A204.1 (cell line): ENCODE measurements around the gene FGF18.
"Not testable (repeated sequence)": the region's sequence is repeated elsewhere in the genome, so short reads cannot be mapped to it uniquely, and the experiment has no call there.

Experiments used
- FAIRE-seq: peaks from 2 replicates; lab custom pipeline; 2012; peaks lifted over from hg19 to GRCh38; lab: Jason Lieb, UNC

Gene FGF18

DNA sequence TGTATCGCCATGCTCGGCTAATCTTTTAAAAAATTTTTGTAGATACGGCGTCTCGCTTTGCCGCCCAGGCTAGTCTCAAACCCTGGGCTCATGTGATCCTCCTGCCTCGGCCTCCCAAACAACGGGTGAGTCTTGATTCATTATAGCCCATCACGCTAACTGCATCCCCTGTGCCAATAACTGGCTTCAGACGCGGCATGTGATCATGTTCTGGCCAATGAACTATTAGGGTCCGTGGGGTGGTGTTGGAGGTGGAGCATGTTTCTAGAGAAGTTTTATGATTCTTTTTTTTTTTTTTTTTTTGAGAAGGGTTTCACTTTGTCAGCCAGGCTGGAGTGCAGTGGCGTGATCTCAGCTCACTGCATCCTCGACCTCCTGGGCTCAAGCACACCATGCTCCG is 51.0 kb downstream of the FGF18 start:
- FAIRE-seq, result no peak

DNA sequence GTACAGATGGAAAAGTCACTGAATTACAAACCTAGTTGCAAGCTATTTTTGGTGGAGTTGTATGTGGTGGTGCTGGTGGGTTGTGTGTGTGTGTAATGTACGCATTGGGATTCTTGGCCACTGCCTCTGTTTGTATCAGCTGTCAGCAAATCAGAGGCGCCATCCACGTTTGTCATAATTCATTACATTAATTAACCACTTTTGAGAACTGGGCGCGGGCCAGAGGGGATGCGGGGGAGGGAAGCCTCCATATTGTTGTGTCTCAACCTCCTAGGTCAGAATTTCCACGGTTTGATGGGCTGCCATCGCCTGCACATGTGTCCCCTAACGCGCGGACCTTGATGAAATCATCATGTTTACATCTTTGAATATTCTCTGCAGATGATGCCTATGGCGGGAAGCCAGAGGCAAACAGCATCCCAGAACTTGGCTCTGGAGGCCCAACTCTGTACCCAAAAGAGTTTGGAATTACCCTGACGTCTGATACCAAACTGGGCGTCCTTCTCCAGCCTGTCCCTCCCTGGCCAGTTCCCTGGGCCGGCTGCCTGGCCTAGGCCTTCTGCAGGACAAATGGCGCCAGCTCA is 54.9 kb downstream of the FGF18 start:
- no peak for FAIRE-seq

DNA sequence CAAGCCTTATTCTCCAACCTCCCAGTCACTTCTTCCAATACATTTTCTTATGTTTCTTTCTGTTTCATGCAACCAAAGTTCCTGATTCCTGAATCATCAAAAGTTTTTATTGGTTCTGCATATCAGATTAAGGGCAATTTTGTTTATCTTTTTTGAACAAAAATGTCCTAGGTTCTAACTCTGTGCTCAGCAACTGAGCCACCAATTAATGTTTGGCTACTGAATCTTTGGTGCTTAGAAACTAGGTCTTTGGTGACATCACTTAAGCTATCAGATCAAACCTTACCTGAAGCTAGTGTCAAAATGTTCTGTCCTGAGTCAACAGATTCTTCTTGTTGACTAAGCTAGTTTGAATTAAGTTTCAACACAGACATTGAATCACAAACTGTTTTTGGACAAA is 56.1 kb downstream of the FGF18 start:
- no peak for FAIRE-seq

DNA sequence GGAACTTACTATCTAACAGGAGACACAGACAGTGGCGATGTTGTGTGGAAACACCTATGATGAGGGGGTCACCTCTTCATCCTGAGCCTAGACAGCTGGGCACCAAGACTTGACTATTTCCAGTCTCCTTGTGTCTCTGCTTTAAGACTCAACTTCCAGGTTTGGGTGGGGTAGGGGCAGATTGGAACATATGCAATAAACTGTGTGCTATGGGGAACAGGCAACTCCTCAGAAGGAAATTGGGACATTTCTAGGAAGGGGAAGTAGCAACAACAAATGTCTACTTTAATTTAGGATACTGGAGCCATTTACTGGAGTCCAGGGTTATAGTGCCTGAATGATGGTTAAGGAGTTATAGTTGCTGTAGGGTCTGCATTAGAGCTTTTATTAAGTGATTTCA is 57.3 kb downstream of the FGF18 start:
- FAIRE-seq, result no peak

DNA sequence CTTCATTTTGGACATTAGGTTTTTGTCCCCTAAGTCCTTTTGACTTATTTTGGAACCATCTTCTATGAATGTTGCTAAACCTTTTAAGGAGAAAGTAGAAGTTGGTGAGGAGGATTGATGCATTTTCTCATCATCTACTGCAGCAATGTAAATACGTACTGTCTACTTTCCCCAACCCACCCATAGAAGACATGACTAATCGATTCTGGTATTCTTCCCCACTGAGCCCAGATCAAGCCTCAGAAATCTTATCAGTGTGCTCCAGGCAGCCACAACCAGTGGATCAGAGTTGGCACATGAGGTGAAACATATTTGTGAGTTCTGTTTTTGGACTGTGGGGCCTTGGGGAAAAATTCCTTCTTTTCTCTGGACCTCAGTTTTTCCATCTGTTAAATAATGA is 57.7 kb downstream of the FGF18 start:
- no peak for FAIRE-seq

DNA sequence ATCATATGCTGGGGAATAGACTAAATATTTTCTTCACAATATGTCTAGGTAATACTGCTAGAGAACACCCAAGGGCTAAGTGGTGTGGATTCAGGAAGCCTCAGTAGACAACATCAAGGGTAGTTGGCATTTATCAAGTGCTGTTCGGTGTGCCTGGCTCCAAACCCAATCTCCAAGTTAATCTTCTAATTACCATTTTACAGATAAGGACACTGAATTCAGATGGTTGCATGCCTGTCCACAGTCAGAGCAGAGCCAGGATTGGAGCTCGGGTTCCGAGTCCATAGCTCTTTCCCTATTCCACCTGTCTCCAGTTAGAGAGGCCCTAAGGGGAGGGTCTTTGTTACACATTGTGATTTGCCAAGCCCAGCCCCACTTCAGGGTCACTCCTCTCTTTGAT is 58.2 kb downstream of the FGF18 start:
- no peak for FAIRE-seq

DNA sequence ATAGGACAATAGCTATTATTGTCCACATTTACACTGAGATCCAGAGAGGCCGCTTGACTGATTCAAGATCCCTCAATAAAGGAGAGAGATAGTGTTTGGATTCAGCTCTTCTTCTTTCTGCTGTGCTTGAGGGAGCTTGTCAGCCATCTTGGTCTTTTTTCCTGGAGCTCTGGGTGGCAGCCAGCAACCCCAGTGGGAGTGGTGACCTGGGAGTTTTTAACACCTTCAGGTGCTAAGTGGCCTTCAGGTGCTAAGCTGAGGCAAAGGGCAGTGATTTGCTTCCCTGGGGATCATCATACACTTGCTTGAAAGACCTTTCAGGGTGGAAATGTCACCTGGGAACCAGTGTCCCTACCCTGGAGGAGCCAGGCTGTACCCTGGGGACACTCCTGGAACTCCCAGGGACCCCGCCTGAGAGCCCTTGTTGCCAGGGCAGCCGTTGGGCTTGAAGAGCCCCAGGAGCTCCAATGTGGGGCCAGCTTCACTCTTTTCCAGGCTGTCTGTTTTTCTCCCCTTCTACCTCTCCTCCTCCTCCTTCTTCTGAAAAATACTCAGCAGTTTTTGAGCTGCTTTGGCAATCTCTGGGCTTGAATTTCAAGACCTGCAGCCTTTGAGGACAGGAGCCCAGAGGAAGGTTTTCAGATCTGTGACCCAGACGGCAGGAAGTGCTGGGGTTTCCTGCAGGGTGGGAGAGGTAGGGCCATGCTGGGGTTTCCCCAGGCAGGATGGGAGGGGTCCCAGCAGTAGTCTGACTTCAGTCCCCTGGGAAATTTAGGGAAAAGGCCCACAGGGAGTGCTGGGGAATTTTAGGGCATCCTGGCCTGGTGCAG is 59.7 kb downstream of the FGF18 start:
- no peak for FAIRE-seq

DNA sequence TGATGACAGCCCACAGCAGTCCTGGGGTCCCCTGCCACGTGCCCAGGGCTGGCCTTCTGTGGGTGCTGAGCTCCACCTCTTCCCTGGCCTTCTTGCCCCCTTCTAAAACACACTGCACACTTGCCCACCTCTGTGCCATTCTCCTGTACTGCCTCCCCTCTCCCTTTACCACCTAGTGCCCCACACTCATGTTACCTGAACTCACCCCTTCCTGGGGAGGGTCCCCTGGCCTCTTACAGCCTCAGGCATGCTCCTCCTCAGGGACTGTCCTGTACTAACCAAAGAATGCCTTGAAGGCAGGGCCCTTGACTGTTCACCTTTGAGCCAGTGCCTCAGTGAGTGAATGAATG is 60.3 kb downstream of the FGF18 start:
- no peak for FAIRE-seq

DNA sequence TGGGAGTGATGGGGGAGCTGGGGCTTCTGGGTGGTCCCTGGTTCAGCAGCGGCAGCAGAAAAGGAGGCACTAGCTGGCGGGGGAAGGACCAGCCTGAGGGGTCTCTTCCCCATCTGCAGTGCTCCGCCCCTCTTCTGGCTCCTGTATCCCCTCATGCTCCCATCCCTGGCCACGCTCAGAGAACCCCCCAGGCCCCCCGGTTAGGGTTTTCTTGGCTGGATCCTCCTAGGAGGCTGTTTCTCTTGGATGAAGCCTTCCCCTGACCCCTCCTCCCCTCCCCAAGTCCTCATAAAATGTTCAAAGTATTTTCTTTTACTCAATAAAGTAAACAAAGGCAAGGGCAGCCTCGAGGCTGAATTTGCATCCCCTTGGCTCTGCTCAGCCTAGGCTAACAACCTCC is 60.8 kb downstream of the FGF18 start:
- no peak for FAIRE-seq

DNA sequence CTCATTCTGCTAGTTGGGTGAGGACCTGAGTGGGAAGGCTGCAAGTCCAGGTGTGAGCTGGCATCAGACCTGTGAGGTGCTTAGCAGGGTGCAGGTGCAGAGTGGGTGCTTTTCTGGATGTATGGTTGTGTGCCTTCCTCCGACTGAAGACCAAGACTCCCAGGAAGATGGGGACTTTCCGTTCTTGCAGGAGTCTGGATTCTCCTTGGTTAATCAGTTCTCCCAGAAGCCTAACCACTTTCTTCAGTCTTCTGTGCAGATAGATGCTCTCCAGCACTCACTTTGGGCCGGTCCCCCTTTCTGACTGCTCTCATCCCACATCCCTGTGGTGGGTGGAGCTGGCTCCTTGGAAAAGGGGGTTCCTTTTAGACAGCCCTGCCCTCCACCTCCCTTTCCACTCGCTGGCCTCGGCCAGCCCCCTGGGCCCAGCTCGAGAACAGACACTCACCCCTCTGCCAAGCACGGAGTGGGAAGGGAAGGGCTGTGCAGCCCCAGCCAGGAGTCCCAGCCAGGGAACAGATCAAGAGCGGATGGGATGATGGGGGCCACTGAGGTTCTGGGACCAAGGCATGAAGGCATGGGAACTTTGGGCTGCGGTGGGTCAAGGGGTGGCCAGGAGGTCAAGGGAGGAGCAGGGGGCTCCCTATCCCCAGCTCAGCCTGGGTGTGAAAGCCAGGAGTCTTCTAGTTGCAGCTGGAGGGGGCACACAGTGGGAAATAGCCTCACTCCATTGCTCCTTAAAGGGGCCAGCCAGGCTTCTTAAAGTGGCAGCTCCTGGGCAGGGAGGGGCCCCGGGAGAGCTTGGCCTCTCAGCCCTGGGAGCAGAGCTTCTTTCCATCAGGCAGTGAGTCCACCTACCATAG is 62.4 kb downstream of the FGF18 start:
- FAIRE-seq, result no peak

DNA sequence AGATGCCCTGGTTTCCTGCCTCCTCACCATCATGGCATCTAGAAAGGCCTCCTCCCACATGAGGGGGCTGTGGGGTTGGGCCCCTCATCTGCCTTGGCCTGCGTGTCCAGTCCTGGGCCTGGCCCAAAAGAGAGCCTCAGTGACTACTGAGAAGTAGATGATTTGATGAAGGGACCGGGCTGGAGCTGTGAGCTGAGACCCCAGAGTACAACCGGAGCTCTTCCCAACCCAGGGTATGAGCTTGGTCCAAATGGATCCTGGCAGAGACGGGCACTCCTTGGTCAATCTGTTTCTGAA is 62.9 kb downstream of the FGF18 start:
- no peak for FAIRE-seq

DNA sequence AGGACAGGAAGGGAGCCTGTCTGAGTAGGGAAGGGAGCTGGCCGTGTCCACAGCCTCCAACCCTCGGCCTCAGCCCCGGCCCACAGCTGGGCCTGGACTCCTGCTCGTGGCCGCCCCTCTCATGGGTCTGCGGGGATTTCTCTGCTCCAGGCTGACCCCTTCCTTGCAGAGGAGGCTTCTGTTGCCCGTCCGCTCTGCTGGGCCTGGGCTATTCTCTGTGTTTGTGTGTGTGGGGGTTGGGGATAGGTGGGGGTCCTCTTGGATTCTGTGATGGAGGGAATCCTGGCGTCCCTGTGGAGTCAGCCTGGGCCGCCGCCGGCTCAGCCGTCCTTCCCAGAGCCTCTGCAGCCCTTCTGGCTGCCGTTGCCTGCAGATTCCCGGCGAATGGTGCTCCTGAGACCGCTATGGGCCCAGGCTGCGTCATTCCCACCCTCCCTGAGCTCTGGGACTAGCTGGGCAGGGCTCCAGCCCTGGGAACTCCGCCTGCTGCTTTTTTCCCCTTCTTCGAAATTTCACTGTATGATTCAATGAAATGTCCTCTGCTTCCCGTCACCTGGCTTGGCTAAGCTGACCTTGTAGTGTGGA is 64.2 kb downstream of the FGF18 start:
- FAIRE-seq, result no peak

DNA sequence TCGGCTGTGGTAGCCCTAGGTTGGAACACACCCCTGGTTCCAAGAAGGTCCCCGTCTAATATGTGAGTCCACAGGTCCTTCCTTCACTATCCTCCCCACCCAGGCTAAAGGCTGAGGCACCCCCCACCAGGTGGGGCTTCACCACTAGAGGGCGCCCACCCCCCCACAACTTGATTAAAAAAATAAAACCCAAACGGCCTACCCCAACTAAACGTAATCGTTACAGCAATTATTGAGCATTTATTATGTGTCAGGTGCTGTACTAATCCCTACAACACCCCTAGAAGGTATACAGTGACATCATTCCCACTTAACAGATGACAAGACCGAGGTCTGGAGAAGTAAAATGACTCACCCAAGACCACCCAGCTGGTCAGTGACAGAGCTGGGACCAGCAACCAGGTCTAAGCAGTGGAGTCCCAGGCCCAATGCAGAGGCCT is 65.0 kb downstream of the FGF18 start:
- no peak for FAIRE-seq

DNA sequence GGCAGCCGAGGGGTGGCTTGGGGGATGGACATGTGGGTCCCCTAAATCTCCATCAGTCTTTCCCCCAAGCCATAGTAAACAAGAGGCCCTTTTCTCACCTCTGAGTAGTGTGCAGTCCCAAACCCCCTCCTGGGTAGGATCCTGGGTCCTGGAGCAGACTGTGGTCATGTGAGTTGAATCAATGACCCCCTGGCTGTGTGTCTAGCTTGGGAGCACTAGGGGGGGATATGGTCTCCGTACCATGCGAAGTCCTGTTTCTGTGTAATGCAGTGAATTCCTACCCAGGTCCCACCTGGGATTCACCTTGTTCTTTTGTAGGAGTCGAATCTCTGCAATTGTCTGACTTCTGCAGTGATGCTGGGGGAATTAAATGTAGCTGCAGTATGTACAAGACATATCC is 66.2 kb downstream of the FGF18 start:
- FAIRE-seq, result no peak

DNA sequence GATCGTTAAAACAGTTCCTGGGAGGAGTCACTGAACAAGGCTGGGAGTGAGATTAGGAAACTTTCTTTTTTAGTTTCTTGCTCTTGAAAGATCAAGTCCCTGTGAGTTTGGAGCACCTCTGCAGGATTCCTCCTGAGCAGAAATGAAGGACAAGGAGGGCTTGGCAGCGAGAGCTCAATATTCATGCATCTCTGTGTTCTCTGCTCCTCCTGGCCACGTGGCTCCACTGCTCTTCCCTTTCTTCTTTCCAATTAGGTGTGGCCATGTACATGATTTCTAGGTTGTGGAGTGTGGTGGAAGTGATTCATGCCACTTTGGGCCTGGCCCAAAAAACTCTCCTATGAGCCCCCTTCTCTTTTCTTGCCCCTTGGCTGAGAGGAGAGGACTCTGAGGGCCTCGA is 67.2 kb downstream of the FGF18 start:
- no peak for FAIRE-seq

DNA sequence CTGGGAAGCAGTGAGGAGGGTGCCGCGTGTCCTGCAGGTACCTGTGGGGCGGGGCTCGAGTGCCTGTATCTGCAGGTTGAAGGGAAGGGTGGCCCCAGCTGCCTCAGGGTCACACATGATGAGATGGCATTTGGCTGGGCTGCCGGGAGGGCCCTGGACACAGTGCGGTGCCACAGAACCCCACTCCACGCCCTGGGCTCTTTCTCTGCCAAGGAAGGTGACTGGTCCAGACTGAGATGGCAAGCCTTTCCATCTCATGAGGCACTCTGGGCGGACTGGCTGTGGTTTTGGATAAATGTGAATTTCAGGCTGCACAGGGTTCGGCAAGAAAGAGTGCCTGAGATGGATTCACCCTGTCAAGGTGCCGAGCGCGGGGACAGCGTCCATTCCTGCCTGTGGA is 69.4 kb downstream of the FGF18 start:
- no peak for FAIRE-seq

DNA sequence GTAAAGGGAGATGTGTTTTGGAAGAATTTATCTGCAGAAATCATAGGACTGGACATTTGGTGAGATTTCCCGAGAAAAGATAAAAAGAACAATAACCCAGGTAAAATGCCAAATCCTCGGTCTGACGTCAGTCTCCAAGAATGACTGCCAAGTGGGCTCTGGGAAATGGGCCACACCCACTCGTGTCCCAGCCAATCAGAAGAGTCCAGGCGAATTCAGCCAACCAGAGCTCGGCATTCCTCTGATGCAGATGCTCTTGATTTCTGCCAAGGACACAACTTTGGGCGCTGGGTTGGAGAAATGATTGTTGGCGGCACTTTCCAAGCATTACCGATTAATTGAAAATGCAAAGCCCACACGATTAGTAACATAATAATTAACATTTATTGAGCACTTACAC is 73.3 kb downstream of the FGF18 start:
- FAIRE-seq, result no peak

DNA sequence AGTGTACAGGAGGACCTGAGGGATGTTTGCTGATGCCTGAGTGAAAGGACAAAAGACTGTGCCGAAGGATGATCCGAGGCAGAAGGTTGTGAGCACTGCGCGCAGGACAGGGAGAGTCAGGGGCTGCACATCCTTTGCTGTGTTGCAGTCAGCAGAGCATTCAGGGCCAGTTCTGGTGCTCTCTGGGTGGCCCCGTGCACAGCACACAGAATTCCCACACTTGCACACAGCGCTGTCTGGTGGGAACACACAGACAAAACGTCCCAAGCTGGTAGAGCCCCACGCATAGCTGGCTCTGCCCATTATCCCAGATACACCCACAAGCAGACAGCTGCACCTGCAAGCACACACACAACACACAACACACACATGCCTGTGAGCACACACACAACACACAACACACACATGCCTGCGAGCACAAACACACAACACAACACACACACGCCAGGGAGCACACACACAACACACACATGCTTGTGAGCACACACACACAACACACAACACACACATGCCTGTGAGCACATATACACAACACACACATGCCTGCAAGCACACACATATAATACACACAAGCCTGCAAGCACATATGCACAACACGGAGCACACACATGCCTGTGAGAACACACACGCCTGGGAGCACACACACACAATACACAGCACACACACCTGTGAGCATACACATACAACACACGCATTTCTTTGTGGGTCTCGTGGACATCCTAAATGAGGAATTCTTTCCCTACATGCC is 74.4 kb downstream of the FGF18 start:
- no peak for FAIRE-seq

DNA sequence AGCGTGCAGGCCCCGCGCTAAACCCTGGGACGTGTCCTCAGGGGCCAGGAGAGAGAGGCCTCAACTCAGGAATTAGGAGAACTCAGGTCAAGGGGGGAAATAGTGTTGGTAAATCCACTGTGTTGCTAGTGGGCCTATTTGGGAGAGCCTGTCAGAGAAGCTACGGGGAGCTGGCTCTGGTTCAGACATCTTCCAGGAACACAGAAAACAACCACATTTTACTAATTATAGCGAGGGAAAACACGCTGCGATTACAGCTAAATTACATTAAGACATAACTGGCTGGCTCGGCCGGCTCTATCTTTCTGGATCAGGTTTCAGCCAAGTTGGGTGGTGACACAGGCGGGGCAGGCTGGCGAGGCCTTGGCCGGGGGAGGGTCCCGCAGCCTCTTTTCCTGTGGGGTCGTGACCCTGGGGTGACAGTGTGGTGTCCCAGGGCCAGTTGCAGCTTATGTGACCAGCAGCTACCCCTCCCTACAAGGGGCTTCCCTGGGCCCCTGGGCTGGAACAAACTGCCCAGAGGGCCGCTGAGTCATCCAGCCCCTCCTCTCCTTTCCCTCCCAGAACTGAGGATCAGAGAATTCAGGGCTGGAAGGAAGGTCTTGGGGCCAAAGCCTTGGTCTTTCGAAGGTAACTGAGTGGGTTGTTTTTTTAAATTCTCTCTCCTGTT is 75.1 kb downstream of the FGF18 start:
- no peak for FAIRE-seq

DNA sequence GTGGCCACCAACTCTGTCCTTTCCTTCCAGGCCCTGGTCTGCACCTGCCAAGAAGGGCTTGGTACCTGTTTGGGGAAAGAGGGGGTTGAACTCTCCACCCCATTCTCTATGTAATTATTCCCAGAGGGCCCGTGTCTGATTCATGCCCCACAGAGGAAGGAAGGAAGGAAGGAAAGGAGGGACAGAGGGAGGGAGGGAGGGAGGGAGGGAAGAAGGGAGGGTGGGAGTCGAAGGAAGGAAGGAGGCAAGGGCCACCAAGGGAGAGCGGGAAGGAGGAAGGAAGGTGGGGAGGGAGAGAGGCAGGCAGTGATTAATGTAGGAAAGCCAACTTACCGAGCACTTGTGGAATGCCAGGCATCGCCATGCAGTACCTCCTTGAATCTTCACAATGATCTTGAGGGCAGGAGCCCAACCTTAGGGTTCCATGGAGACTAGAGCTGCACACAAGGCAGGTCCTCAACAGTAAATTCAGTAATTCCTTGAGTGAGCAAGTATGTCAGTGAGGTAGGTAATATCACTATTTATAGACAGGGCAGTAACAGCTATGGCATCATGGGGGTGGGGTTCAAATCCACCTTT is 75.8 kb downstream of the FGF18 start:
- FAIRE-seq, result no peak

DNA sequence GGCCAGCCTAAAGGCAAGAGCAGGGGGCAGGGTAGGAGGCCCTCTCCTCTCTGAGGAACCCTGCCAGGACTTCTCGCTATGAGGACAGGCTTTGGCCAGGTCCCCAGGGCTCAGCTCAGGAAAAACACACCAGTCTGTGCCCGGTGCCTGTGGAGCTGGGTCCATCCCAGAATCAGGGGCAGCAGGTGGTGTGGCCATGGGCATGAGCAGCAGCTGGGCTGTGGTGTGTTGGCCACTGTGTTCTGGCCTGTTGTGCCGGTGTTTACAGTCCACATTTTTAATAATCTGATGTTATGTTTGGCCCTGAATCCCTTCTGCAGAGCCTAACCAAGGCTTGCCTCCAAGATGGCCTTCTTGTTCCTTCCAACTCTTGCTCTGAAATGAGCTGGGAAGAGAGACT is 77.0 kb downstream of the FGF18 start:
- no peak for FAIRE-seq

DNA sequence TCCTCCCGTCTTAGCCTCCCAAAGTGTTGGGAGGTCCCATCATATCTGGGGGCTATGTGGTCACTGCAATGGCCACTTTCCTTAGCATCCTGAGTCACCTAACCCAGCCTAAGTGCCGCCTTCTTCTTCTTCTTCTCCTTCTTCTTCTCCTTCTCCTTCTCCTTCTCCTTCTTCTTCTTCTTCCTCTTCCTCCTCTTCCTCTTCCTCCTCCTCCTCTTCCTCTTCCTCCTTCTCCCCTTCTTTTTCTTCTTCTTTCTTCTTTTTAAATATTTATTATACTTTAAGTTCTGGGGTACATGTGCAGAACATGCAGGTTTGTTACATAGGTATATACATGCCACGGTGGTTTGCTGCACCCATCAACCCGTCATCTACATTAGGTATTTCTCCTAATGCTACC is 78.0 kb downstream of the FGF18 start:
- FAIRE-seq, result not testable (repeated sequence)
